Measurements from ENCODE around the gene GLDN. TPM values are rescaled to one million over a fixed set of nuclear protein-coding genes. Genes with fewer than 3 reads are reported as not detected.

GLDN gene
- total and polyA plus RNA-seq, 2 of the 4 experiments (the other 2 are of a cell fraction) = under 0.01 TPM; not detected in 1

DNA sequence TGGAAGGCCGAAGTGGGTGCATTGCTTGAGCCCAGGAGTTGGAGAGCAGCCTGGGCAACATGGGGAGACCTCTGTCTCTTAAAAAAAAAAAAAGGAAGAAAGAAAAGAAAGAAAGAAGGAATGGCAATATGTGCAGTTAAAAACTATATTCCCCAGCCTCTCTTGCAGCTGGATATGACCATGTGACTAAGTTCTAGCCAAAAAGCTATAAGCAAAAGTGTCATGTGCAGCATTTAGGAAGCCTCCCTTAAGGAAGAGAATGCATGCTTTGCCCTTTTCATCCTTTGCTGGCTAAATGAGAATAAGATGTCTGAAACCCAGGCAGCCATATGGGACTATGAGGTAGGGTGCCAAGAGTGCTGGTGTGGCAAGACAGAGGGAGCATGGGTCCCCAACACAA is 24.8 kb upstream of the GLDN start:
- peaks cover 10% of the 10 kb centered on the region; the same call in 1 of the 2 replicates for H3K4me1 ChIP-seq (ENCODE audit: control insufficient read depth, insufficient read depth, low read length)
- no peak overlapping the region for H4K5ac ChIP-seq (ENCODE audit: low read depth, low read length)
- no peak overlapping the region for H3K4me3 ChIP-seq (ENCODE audit: insufficient read depth, low read depth, low read length)
- no peaks in the 10 kb centered on the region for H3K9me1 ChIP-seq (ENCODE audit: insufficient read depth, low read length)
- H3K4ac ChIP-seq (ENCODE audit: low read depth, low read length) = no peak overlapping the region
- no peaks in the 10 kb centered on the region for H3K9me3 ChIP-seq (ENCODE audit: control insufficient read depth, insufficient read depth, low read length)
- no peak overlapping the region for H2AK5ac ChIP-seq (ENCODE audit: low read depth, low read length)
- in situ Hi-C loops (cut with MboI; ENCODE audit: low sequenced_read_pairs) = no loop called here
- H4K91ac ChIP-seq (ENCODE audit: insufficient read depth, low read depth, low read length) = no peak overlapping the region
- H2AFZ ChIP-seq (replicated peaks; ENCODE audit: low read length, poor library complexity) = no peak overlapping the region
- no peaks in the 10 kb centered on the region for H3K36me3 ChIP-seq (ENCODE audit: control insufficient read depth, insufficient read depth, low read length)
- H2BK5ac ChIP-seq (ENCODE audit: low read depth, low read length, poor library complexity, severe bottlenecking) = no peak overlapping the region
- intact Hi-C loops (cut with micrococcal nuclease) = no loop called here
- H2AK9ac ChIP-seq (replicated peaks; ENCODE audit: low read depth, low read length, poor library complexity) = no peak overlapping the region
- DNase-seq (no peak), ATAC-seq (ENCODE audit: low read depth) (no peak)
- no CpG with 5 or more reads among the region's 1 CpG for WGBS, 2 experiments (ENCODE audit: extremely low coverage in 2 of 2, insufficient read length in 1 of 2)
- no peak overlapping the region for H3K23ac ChIP-seq (ENCODE audit: low read depth, low read length)
- H4K20me1 ChIP-seq (ENCODE audit: insufficient read depth, low read length) = no peaks in the 10 kb centered on the region
- no peak overlapping the region for H3K27ac ChIP-seq (ENCODE audit: insufficient read depth, low read length)
- no peak overlapping the region for H2BK15ac ChIP-seq (ENCODE audit: low read depth, low read length)
- dilution Hi-C loops (cut with HindIII; ENCODE audit: low sequenced_read_pairs, unreplicated experiment) = no loop called here
- no peak overlapping the region for H3K14ac ChIP-seq (replicated peaks; ENCODE audit: low read depth, low read length)
- no peak overlapping the region for H3K56ac ChIP-seq (ENCODE audit: extremely low read depth, insufficient read depth, low read length)
- H4K8ac ChIP-seq (ENCODE audit: low read depth in 2 of 2, low read length in 2 of 2) = no peak overlapping the region
- H3K27me3 ChIP-seq (ENCODE audit: control insufficient read depth, insufficient read depth, low read length) = peaks cover 13% of the 10 kb centered on the region
- BruUV-seq (replicated peaks) = no TSS peak
- H3K9ac ChIP-seq (ENCODE audit: low read depth, low read length) = no peak overlapping the region
- CTCF ChIA-PET = no interaction called here
- TF ChIP-seq CHD1 (IDR thresholded peaks at IDR 0.05; ENCODE audit: low read depth, low read length) (no peak), MAFK (IDR thresholded peaks at IDR 0.05; ENCODE audit: low read depth, low read length) (no peak), RFX5 (IDR thresholded peaks at IDR 0.05; ENCODE audit: low read depth, low read length) (no peak), MXI1 (IDR thresholded peaks at IDR 0.05; ENCODE audit: borderline replicate concordance, low read depth, low read length) (no peak), NFE2L2 (IDR thresholded peaks at IDR 0.05; ENCODE audit: low read depth, low read length) (no peak), FOS (IDR thresholded peaks at IDR 0.05; ENCODE audit: low read depth, low read length) (no peak), RCOR1 (IDR thresholded peaks at IDR 0.05; ENCODE audit: insufficient replicate concordance, low read length) (no peak), POLR2A (IDR thresholded peaks at IDR 0.05; ENCODE audit: low read depth, low read length) (no peak), MAZ (IDR thresholded peaks at IDR 0.05; ENCODE audit: borderline replicate concordance, low read depth, low read length) (no peak), CEBPB (IDR thresholded peaks at IDR 0.05; ENCODE audit: low read depth, low read length) (no peak), BHLHE40 (IDR thresholded peaks at IDR 0.05; ENCODE audit: low read depth, low read length) (no peak), SMC3 (IDR thresholded peaks at IDR 0.05; ENCODE audit: low read depth, low read length) (no peak), RAD21 (IDR thresholded peaks at IDR 0.05; ENCODE audit: low read length) (no peak)
- TF ChIP-seq, protein P1, sequence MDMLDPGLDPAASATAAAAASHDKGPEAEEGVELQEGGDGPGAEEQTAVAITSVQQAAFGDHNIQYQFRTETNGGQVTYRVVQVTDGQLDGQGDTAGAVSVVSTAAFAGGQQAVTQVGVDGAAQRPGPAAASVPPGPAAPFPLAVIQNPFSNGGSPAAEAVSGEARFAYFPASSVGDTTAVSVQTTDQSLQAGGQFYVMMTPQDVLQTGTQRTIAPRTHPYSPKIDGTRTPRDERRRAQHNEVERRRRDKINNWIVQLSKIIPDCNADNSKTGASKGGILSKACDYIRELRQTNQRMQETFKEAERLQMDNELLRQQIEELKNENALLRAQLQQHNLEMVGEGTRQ (IDR thresholded peaks at IDR 0.05; ENCODE audit: low read depth, low read length) = no peak
- TF ChIP-seq, protein P2, sequence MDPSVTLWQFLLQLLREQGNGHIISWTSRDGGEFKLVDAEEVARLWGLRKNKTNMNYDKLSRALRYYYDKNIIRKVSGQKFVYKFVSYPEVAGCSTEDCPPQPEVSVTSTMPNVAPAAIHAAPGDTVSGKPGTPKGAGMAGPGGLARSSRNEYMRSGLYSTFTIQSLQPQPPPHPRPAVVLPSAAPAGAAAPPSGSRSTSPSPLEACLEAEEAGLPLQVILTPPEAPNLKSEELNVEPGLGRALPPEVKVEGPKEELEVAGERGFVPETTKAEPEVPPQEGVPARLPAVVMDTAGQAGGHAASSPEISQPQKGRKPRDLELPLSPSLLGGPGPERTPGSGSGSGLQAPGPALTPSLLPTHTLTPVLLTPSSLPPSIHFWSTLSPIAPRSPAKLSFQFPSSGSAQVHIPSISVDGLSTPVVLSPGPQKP (IDR thresholded peaks at IDR 0.05; ENCODE audit: borderline replicate concordance, low read depth, low read length) = no peak
- H3K79me1 ChIP-seq (ENCODE audit: low read depth in 1 of 2, low read length in 2 of 2) = no peaks in the 10 kb centered on the region
- H3K4me2 ChIP-seq (ENCODE audit: low read depth, low read length) = no peak overlapping the region
- POLR2A ChIA-PET (ENCODE audit: unreplicated experiment) = no interaction called here
- no peak overlapping the region for H2BK20ac ChIP-seq (ENCODE audit: low read depth, low read length)
- H3K18ac ChIP-seq (ENCODE audit: low read depth, low read length) = no peak overlapping the region
- H2BK120ac ChIP-seq (ENCODE audit: low read depth, low read length) = no peak overlapping the region
